Measurements from ENCODE around the gene DEPDC5.

The DEPDC5 gene

DNA sequence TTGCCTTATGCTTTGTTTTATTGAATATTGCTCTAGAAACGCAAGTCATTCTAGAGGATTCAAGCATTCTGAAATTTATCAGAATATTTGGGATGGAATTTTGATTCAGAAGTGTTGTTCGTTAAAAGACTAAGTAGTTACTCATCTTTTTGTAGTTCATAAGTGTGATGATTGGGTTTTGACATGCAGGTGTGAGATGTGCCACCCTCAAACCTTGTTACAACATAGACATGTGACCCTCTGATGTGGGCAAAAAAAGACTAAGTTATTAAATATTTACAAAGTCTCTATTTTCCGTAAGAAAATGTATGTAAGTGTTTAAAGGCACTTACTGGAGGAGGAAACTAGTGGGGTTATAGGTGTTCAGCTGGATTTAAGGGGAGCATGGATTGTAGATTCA, 199.4 kb downstream of the DEPDC5 start:
- DNase-seq, result no peak

DNA sequence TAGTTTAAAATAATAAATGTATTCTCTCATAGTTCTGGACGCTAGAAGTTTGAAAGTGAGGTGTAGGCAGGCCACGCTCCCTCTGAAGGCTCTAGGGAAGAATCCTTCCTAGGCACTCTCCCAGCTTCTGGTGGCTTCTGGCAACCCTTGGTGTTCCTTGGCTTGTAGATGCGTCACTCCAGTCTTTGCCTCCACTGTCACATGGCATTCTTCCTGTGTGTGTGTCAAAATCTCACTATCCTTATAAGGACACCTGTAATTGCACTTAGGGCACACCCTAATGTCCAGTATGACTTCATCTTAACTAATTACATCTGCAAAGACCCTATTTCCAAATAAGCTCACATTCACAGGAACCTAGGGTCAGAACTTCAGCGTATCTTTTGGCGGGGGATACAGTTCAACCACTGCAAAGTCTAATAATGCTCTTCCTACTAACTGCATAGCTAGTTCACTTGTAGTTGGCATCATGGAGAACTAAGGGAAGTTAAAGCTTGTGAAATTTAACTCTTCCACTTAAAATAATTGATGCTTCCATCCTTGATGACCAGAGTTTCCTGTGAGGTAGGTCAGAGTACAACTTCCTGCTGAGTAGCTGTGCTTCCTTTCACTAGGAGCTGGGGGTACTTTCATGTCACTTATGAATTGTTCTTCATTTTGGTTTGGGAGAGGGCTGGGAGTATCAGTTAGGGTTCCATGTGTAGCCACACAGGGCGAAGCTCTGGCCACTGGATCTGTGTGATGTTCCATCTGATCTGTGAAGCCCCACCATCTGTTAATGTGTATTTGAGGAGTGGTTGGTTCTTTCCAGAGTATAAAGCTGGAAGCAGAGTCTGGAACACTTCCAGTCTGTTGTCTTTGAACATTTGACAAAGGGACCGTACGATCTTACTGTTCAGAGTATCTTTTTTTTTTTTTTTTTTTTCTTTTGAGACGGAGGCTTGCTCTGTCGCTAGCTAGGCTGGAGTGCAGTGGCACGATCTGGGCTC, 201.0 kb downstream of the DEPDC5 start:
- peak in 1 of 2 experiments; percentile 34 for DNase-seq

DNA sequence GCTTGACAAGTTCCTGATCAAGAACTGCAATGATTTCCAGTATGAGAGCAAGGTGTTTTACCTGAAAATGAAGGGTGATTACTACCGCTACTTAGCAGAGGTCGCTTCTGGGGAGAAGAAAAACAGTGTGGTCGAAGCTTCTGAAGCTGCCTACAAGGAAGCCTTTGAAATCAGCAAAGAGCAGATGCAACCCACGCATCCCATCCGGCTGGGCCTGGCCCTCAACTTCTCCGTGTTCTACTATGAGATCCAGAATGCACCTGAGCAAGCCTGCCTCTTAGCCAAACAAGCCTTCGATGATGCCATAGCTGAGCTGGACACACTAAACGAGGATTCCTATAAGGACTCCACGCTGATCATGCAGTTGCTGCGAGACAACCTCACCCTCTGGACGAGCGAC, 202.5 kb downstream of the DEPDC5 start:
- DNase-seq, result no peak

Data from NCI-H446 (cell line).